NCI-H146 (cell line): ENCODE data around the gene PLXNB2.
A peak's percentile ranks its signal among the peaks of the same experiment; 100 is the strongest.
"Not testable (repeated sequence)": the region's sequence is repeated elsewhere in the genome, so short reads cannot be mapped to it uniquely, and the experiment has no call there.

ENCODE experiments used
- DNase-seq: peaks from one replicate; lab custom pipeline; 2025; lab: John Stamatoyannopoulos, UW

The PLXNB2 gene

DNA sequence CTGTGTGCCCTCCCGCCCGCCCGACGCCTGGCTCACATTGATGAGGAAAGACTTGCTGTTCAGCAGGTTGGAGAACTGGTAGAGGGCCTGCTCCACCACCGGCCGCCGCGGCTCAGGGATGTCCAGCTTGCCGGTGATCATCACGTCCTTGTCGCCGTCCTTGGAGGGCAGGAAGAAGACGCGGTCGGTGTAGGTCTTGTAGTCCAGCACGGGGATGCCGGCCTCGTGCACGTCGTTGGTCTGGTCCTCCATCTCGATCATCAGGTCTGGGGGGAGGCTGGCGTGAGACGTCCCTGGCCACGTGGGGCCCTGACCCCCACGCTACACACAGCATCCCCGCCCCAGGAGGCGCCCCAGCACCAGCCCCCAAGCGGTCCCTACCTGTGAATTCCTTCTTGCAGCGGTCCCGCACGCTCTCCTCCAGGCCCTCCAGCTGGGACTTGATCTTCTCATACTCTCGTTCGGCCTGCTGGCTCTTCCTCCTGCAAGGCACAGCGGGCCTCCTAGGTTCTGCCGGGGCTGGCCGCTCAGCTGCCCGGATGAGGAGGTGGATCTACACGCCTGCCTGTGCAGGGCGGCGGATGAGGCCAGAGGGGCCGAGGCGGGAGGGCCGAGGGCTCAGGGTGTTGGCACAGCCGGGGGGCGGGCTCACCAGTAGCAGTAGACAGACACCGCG, 26.6 kb downstream of the PLXNB2 start:
- DNase-seq = no peak

GRCh38 chr22:50280022-50280707, 27.3 kb downstream of the PLXNB2 start:
- DNase-seq = no peak

DNA sequence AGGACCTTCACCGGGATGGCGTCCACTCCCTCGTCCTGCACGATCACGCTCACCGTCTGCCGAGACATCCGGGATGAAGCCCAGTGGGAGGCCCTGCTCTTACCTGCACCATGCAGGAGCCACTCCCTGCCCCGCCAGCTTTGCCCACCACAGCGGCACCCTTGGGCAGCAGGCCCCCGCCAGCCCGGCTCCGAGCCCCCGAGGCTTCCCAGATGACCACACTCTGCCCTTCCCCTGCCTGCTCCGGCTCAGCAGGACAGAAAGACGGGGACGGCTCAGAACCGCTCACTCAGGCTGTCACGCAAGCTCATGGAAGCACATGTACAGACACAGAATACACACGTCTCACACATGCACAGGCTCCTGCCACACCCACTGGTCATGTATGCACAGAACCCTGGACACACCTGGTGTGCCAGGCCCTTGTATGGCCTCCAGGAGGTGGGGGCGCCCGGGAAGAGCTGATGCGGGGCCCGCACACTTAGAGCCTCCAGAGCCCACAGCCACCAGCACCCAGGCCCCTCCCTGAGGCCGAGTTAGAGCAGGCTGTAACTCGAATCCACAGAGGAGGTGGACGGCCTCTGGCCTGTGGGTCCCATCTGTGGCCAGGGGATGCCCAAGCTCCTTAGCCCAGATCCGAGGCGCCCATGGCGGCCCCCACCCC, 28.4 kb downstream of the PLXNB2 start:
- no peak for DNase-seq

DNA sequence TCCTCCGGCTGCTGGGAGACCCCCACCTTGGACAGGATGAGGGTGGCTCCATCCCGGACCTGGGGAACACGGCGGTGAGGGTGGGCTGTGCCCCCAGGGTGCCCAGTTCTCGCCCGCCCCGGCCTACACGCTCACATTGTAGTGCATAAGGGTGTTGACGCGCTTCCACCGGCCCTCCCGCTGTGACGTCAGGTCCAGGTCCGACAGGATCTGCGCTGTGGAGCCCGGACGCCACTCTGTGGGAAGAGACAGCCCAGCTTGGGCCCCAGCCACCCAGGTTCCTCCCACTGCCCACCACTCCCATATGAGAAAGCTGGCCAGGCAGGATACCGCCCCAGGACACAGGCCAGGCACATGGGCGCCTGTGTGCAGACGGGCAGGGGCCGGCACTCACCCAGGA, 29.0 kb downstream of the PLXNB2 start:
- DNase-seq = no peak

GRCh38 chr22:50277761-50278160, 29.7 kb downstream of the PLXNB2 start:
- no peak for DNase-seq

GRCh38 chr22:50276143-50276542, 31.3 kb downstream of the PLXNB2 start:
- DNase-seq = no peak

GRCh38 chr22:50275181-50276055, 32.0 kb downstream of the PLXNB2 start:
- DNase-seq = no peak

- no peak for DNase-seq
These were observed 32.7 kb downstream of the PLXNB2 start for GRCh38 chr22:50274771-50275170.

DNA sequence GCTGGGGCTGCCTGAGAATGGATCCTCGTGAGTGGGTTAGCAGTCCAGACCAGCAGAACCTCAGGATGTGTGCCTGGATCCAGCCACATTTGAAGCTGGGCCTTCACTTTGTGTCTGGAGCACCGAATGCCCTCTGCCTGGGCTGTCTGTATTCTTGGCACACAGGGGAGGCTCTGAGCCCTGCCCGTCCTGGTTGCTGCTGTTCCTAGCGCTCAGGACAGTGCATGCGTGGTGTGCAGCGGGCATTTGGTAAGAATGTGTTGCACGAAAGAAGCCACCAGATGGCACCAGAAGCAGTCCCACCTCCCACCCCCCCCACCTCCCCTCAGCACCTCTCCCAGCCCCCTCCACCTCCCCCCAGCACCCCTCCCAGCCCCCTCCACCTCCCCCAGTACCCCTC, 33.1 kb downstream of the PLXNB2 start:
- DNase-seq = peak; percentile 23

GRCh38 chr22:50273781-50274180, 33.7 kb downstream of the PLXNB2 start:
- DNase-seq = not testable (repeated sequence)

DNA sequence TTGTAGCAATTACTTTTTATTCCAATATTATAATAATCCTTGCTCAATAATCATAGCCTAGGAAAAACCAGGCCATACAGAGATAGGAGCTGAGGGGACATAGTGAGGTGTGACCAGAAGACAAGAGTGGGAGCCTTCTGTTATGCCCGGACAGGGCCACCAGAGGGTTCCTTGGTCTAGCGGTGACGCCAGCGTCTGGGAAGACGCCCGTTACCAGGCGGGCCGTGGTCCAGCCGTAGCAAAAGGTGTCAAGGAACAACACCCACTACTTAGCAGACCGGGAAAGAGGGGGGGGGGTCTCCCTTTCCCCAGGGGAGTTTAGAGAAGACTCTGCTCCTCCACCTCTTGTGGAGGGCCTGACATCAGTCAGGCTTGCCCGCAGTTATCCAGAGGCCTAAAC, 34.1 kb downstream of the PLXNB2 start:
- not testable (repeated sequence) for DNase-seq

GRCh38 chr22:50272044-50272802, 35.2 kb downstream of the PLXNB2 start:
- no peak for DNase-seq

DNA sequence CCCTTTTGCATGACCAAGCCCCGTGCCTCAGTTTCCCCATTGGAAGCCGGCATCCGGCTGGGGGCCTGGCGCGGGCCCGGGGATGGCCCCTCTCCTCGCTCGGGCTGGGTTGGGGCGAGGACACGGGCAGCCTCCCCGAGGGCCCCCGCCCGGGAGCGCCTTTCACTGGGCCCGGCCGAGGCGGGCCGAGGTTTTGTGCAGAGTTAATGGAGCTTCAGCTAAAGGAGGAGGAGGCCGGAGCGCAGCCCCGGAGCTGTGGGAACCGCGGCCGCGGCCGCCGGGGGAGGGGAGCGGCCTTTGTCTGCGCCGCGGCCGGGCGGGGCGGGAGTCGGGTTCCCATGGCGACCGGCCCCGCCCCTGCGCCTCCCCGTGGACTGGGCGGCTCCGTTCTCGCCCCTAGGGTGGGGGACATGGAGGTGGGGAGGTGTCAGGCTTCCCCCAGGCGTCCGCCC, 35.9 kb downstream of the PLXNB2 start:
- DNase-seq = peak; percentile 52

DNA sequence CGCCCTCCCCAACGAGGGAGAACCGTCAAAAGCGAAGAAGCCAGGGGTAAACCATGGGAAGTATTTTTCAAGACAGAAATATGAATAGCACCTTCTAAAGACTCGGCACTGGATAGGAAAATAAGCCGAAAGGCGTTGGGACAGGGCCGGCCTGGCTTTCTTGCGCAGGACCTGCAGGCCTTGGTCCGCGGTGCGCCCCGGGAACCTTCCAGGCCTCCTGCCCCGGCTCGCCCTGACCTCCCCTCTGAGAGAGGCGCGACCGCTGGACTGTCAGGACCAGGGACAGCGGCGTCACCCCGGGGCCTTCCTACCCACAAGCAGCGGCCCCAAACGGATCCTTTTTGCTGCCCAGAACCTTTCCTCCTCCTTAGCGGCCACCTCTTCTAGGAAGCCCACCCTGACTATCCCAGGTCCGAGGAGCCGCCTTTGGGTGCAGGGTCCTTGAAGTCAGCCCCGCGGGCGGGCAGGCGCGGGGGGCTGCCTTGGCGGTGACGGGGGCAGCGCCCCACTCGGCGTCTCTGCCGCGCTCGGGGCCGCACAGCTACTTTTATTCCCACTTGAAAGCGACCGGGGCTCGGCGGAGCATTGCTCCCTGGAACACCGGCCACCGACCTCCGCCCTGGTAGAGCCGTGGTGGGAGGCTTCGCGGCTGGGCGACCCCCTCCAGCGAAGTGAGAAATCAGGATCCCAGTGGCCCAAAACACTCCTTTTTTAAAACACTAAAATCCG, 36.6 kb downstream of the PLXNB2 start:
- peak; percentile 35 for DNase-seq

DNA sequence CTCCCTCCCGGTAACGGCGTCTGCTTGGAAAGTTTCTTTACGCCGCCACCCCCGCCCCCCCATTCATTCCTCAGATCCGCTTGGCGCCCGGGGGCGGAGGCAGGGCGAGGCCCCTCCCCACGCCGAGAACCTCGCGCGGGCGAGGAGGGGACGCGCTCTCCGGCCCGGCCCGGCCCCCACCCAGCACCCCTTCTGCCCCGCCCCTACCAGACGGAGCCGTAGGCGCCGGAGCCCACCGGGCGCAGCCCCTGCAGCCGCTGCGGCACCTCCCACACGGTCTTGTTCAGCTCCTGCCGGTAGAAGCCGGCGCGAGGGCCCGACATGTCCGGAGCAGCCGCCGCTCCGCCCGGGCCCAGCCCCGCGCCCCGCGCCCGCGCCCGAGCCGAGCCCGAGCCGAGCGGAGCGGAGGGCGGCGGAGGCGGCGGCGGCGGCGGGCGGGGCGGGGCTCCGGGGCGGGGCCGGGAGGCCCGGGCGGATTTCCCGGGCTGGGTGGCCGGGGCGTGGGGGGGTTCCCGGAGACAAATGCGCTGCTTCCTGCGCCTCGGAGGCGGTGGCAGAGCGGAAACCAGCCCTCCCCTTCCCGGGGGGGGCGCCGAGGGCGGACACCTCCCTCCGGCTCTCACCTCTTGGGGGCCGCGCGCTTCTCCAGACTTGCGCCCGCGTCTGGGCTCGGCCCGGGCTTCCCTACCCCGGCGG, 37.3 kb downstream of the PLXNB2 start, which contains the start of gene MAPK11:
Gene MAPK11 (minus strand): TSS at position 411 of the 696 bp plus-strand sequence. CDS start 88 bp downstream, at position 323.
- peak; percentile 41 for DNase-seq

DNA sequence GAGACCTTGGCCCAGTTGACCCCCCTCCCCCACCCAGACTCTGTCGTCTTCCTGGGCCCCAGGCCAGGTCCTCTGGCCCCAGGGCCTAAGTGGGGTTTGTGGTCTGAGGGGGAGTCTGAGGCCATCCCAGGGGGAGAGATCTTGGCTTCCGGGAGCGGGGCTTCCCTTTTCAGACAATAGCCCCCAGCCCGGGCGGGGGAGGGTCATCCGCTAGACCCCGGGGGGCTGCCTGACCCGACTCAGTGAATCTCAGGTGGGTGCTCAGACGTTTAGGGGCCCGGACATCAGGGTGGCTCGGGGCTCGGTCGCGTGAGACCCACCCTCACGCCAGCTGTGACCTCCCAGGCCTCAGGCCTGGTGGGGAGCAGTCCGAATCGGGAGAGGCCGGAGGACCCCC, 37.9 kb downstream of the PLXNB2 start:
- DNase-seq = no peak

GRCh38 chr22:50268655-50269113, 38.8 kb downstream of the PLXNB2 start:
- DNase-seq = no peak

DNA sequence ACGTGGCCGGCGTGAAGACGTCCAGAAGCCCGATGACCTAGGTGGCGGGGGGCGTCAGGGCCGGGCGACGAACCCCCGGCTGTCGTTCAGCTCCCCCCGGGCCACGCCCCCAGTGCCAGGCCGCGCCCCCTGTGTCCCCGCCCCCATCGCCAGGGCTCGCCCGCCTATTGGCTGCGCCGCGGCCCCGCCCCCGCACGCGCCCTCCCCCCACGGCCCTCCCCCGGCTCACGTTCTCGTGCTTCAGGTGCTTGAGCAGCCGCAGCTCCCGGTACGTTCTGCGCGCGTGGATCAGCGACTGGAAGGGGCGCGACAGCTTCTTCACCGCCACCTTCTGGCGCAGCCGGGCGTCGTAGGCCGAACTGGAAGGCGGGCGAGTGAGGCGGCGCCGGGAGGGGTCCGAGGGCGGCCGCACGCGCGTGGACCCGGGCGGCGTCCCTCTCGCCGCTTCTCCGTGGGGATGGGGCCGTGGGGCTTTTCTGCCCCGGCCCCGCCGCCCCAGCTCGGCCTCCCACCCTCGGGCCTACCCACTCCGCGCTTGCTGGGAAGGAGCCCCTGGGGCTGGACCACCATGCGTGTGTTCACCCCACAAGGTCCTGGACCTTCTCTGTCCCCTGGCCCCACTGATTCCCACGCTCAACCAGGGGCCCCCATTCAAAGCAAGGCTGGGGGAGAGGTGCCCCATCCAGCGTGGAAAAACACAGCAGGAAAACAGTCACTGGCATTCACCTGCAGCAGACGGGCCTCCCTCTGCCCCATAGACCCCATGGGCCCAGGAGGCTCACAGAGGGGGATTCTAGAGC, 39.7 kb downstream of the PLXNB2 start:
- DNase-seq = peak; percentile 18

GRCh38 chr22:50266994-50267393, 40.5 kb downstream of the PLXNB2 start:
- no peak for DNase-seq
